SK-N-MC (cell line): Measurements from ENCODE around the gene MIR17HG.
A peak's percentile ranks its signal among the peaks of the same experiment; 100 is the strongest.

ENCODE experiments used
- FOXP2 ChIP-seq: optimal IDR thresholded peaks from 2 replicates; pipeline ENCODE3; 2011; ENCODE audit warnings: mild to moderate bottlenecking, moderate library complexity; ENCODE audit not compliant: insufficient read depth; ENCODE audit errors: extremely low read length, control extremely low read depth
- POLR2AphosphoS5 ChIP-seq: IDR thresholded peaks from 2 replicates; pipeline ENCODE4 v1.6.1; 2012; ENCODE audit warnings: mild to moderate bottlenecking, low read depth, low read length, borderline replicate concordance

GRCh38 chr13:91360246-91360751 lies 12.8 kb downstream of the MIR17HG start:
- peak; percentile 24; the same call in 1 of the 2 replicates for TF ChIP-seq POLR2AphosphoS5
- TF ChIP-seq FOXP2: no peak
